IMR-90 (cell line): Measurements from ENCODE around the gene SURF6. TPM values are rescaled to one million over a fixed set of nuclear protein-coding genes. Genes with fewer than 3 reads are reported as not detected.

Experiments
- ATAC-seq: fragments of 200-7000 bp; cut with Tn5 transposase; 2 replicates; pipeline ENCODE4 v1.9.1; 2020; ENCODE audit warnings: low read depth, mild to moderate bottlenecking, moderate library complexity
- BruUV-seq: library from RNA; stranded (reverse); fragments of 400-500 nt; replicated peaks from 2 replicates; lab custom pipeline; 2021; lab: Mats Ljungman, UMichigan
- CTCF ChIA-PET: fragments of 300-600 bp; formaldehyde crosslinking; extraction: SDS; loops from one replicate; lab custom pipeline; 2021; ENCODE audit warnings: antibody characterized with exemption; lab: Yijun Ruan, JAX
- POLR2A ChIA-PET: fragments of 300-600 bp; sonication (Branson Sonifier 250); formaldehyde crosslinking; loops from one replicate; lab custom pipeline; 2022; ENCODE audit warnings: antibody characterized with exemption; ENCODE audit not compliant: unreplicated experiment; lab: Charles Lee
- DNase-seq: peaks from one replicate; pipeline ENCODE4 v3.0.0; 2013
- H2AFZ ChIP-seq: replicated peaks from 2 replicates; pipeline ENCODE3; 2013; ENCODE audit warnings: low read length, mild to moderate bottlenecking; ENCODE audit not compliant: poor library complexity
- H2AK5ac ChIP-seq: 2 replicates; pipeline ENCODE4 v1.6.1; 2013; ENCODE audit warnings: low read depth, low read length, inconsistent platforms
- H2AK9ac ChIP-seq: replicated peaks from 2 replicates; pipeline ENCODE3; 2013; ENCODE audit warnings: mild to moderate bottlenecking, low read depth, low read length, moderate library complexity; ENCODE audit not compliant: poor library complexity
- H2BK120ac ChIP-seq: 2 replicates; pipeline ENCODE4 v1.6.1; 2013; ENCODE audit warnings: low read depth, low read length, inconsistent platforms
- H2BK15ac ChIP-seq: 3 replicates; pipeline ENCODE4 v1.6.1; 2013; ENCODE audit warnings: low read depth, low read length, inconsistent platforms
- H2BK20ac ChIP-seq: 2 replicates; pipeline ENCODE4 v1.6.1; 2013; ENCODE audit warnings: low read depth, mild to moderate bottlenecking, inconsistent platforms, low read length, moderate library complexity
- H2BK5ac ChIP-seq: 2 replicates; pipeline ENCODE4 v1.6.1; 2013; ENCODE audit warnings: mild to moderate bottlenecking, low read depth, low read length, inconsistent platforms; ENCODE audit not compliant: poor library complexity, severe bottlenecking
- H3K14ac ChIP-seq: replicated peaks from 2 replicates; pipeline ENCODE4 v1.6.1; 2013; ENCODE audit warnings: low read depth, low read length, inconsistent platforms
- H3K18ac ChIP-seq: 2 replicates; pipeline ENCODE4 v1.6.1; 2013; ENCODE audit warnings: low read depth, low read length, control low read depth
- H3K23ac ChIP-seq: 2 replicates; pipeline ENCODE4 v1.6.1; 2013; ENCODE audit warnings: low read depth, low read length, inconsistent platforms
- H3K27ac ChIP-seq: 2 replicates; pipeline ENCODE4 v1.5.1; 2013; ENCODE audit warnings: mild to moderate bottlenecking, control low read depth, low read length; ENCODE audit not compliant: insufficient read depth
- H3K27me3 ChIP-seq: 2 replicates; pipeline ENCODE4 v1.6.1; 2013; ENCODE audit warnings: low read length; ENCODE audit not compliant: control insufficient read depth, insufficient read depth
- H3K36me3 ChIP-seq: 2 replicates; pipeline ENCODE4 v1.6.1; 2013; ENCODE audit warnings: low read length, mixed read lengths; ENCODE audit not compliant: control insufficient read depth, insufficient read depth
- H3K4ac ChIP-seq: 2 replicates; pipeline ENCODE4 v1.6.1; 2013; ENCODE audit warnings: low read depth, low read length, inconsistent platforms
- H3K4me1 ChIP-seq: 2 replicates; pipeline ENCODE4 v1.6.1; 2013; ENCODE audit warnings: low read length, mixed read lengths; ENCODE audit not compliant: control insufficient read depth, insufficient read depth
- H3K4me2 ChIP-seq: 2 replicates; pipeline ENCODE4 v1.6.1; 2013; ENCODE audit warnings: low read depth, mild to moderate bottlenecking, control low read depth, low read length, moderate library complexity
- H3K4me3 ChIP-seq: 2 replicates; pipeline ENCODE4 v1.5.1; 2013; ENCODE audit warnings: low read depth, mild to moderate bottlenecking, control low read depth, low read length, moderate library complexity; ENCODE audit not compliant: insufficient read depth
- H3K56ac ChIP-seq: 2 replicates; pipeline ENCODE4 v1.6.1; 2013; ENCODE audit warnings: low read length, inconsistent platforms; ENCODE audit not compliant: insufficient read depth; ENCODE audit errors: extremely low read depth
- H3K79me1 ChIP-seq, 2 experiments: 2 replicates each; pipeline ENCODE4 v1.6.1; 2013; ENCODE audit warnings: low read length in 2 of 2, inconsistent platforms in 1 of 2, low read depth in 1 of 2
- H3K9ac ChIP-seq: 2 replicates; pipeline ENCODE4 v1.6.1; 2013; ENCODE audit warnings: low read depth, low read length, control low read depth
- H3K9me1 ChIP-seq: 2 replicates; pipeline ENCODE4 v1.6.1; 2013; ENCODE audit warnings: low read length, inconsistent platforms; ENCODE audit not compliant: insufficient read depth
- H3K9me3 ChIP-seq: 2 replicates; pipeline ENCODE4 v1.6.1; 2013; ENCODE audit warnings: low read length; ENCODE audit not compliant: control insufficient read depth, insufficient read depth
- H4K20me1 ChIP-seq: 2 replicates; pipeline ENCODE4 v1.6.1; 2013; ENCODE audit warnings: low read length, inconsistent platforms; ENCODE audit not compliant: insufficient read depth
- H4K5ac ChIP-seq: 2 replicates; pipeline ENCODE4 v1.6.1; 2013; ENCODE audit warnings: mild to moderate bottlenecking, low read depth, low read length, control low read depth
- H4K8ac ChIP-seq, 2 experiments: 2 replicates each; pipeline ENCODE4 v1.6.1; 2013; ENCODE audit warnings: low read depth in 2 of 2, low read length in 2 of 2, control low read depth in 1 of 2, inconsistent platforms in 1 of 2
- H4K91ac ChIP-seq: 2 replicates; pipeline ENCODE4 v1.6.1; 2013; ENCODE audit warnings: low read depth, low read length, inconsistent platforms; ENCODE audit not compliant: insufficient read depth
- CHD1 ChIP-seq: IDR thresholded peaks from 2 replicates; pipeline ENCODE4 v1.6.1; 2012; ENCODE audit warnings: low read depth, low read length, improper control_type of control experiment
- CTCF ChIP-seq: conservative IDR thresholded peaks from 2 replicates; pipeline ENCODE4 v1.5.1; 2012; ENCODE audit warnings: mild to moderate bottlenecking, low read depth, low read length, improper control_type of control experiment
- MAFK ChIP-seq: IDR thresholded peaks from 2 replicates; pipeline ENCODE4 v1.6.1; 2012; ENCODE audit warnings: low read depth, low read length, improper control_type of control experiment
- MAZ ChIP-seq: IDR thresholded peaks from 2 replicates; pipeline ENCODE4 v1.6.1; 2012; ENCODE audit warnings: low read depth, mild to moderate bottlenecking, low read length, improper control_type of control experiment, moderate library complexity, borderline replicate concordance
- MXI1 ChIP-seq: IDR thresholded peaks from 2 replicates; pipeline ENCODE4 v1.6.1; 2012; ENCODE audit warnings: low read depth, mild to moderate bottlenecking, low read length, moderate library complexity, borderline replicate concordance
- NFE2L2 ChIP-seq: fragments of 150-350 bp; IDR thresholded peaks from 2 replicates; pipeline ENCODE4 v1.6.1; 2016; ENCODE audit warnings: low read depth, mild to moderate bottlenecking, low read length
- POLR2A ChIP-seq: IDR thresholded peaks from 2 replicates; pipeline ENCODE4 v1.6.1; 2012; ENCODE audit warnings: mild to moderate bottlenecking, low read depth, low read length
- RAD21 ChIP-seq: IDR thresholded peaks from 2 replicates; pipeline ENCODE4 v1.6.1; 2012; ENCODE audit warnings: low read length, improper control_type of control experiment
- RCOR1 ChIP-seq: IDR thresholded peaks from 2 replicates; pipeline ENCODE4 v1.6.1; 2012; ENCODE audit warnings: mild to moderate bottlenecking, low read length, improper control_type of control experiment; ENCODE audit not compliant: insufficient replicate concordance
- RFX5 ChIP-seq: IDR thresholded peaks from 2 replicates; pipeline ENCODE4 v1.8.0; 2012; ENCODE audit warnings: low read depth, mild to moderate bottlenecking, low read length, moderate library complexity
- SMC3 ChIP-seq: fragments of 150-350 bp; IDR thresholded peaks from 2 replicates; pipeline ENCODE4 v1.6.1; 2016; ENCODE audit warnings: low read depth, mild to moderate bottlenecking, antibody characterized with exemption, low read length, moderate library complexity
- USF2 ChIP-seq: fragments of 150-350 bp; IDR thresholded peaks from 2 replicates; pipeline ENCODE4 v1.6.1; 2017; ENCODE audit warnings: mild to moderate bottlenecking, antibody characterized with exemption, low read length, low read depth
- WGBS, 2 experiments: methylation state at CpG; one replicate each; pipeline versions ENCODE4 v1.1.5 to v1.1.7; 2013; ENCODE audit warnings: missing lambda C conversion rate in 2 of 2; ENCODE audit not compliant: insufficient read length in 1 of 2; ENCODE audit errors: extremely low coverage in 2 of 2; 5-methylcytosine and 5-hydroxymethylcytosine counted together
- dilution Hi-C: fragments of 300-500 bp; cut with HindIII; formaldehyde crosslinking; loops from one replicate; pipeline ENCODE4 v1.14.3; 2018; ENCODE audit warnings: low sequenced_read_pairs; ENCODE audit not compliant: unreplicated experiment
- in situ Hi-C: fragments of 300-500 bp; cut with MboI; formaldehyde crosslinking; loops from 3 replicates; pipeline ENCODE4 v1.14.3; 2019; ENCODE audit warnings: low sequenced_read_pairs, inconsistent platforms, mixed read lengths
- intact Hi-C: fragments of 100-400 bp; cut with micrococcal nuclease; formaldehyde crosslinking; loops from 2 replicates; pipeline ENCODE4 v1.10.0; 2022
- polyA plus RNA-seq, 3 experiments: library from polyadenylated mRNA; depleted of rRNA; stranded (reverse); fragments of >200 nt; gene quantifications; 2 replicates each; pipeline ENCODE4 v1.2.3, GENCODE V29; 2012; ENCODE audit warnings: low replicate concordance in 1 of 3
- total RNA-seq: library from RNA; depleted of rRNA; stranded (reverse); fragments of >200 nt; gene quantifications from 2 replicates; pipeline ENCODE4 v1.2.3, GENCODE V29; 2012

Gene SURF6
- total and polyA plus RNA-seq, 2 of the 4 experiments (the other 2 are of a cell fraction), result 6.1 to 12.8 TPM

GRCh38 chr9:133351908-133352634 lies 16.1 kb upstream of the SURF6 start (continued):
- TF ChIP-seq MAFK, result no peak

GRCh38 chr9:133351526-133351907 lies 15.5 kb upstream of the SURF6 start:
- ATAC-seq (no peak), DNase-seq (no peak)
- no peak overlapping the region for H2BK15ac ChIP-seq
- no peak overlapping the region for H3K4me2 ChIP-seq
- CTCF ChIA-PET, result no interaction called here
- TF ChIP-seq MAZ (no peak), CHD1 (no peak), RCOR1 (no peak), POLR2A (no peak), USF2 (no peak), MXI1 (no peak), MAFK (no peak), NFE2L2 (no peak), SMC3 (no peak), RFX5 (no peak), CTCF (no peak), RAD21 (no peak)
- POLR2A ChIA-PET, result no interaction called here
- H4K8ac ChIP-seq, result no peak overlapping the region
- peaks cover 11% of the 10 kb centered on the region for H3K4me1 ChIP-seq
- no peak overlapping the region for H3K14ac ChIP-seq
- no peaks in the 10 kb centered on the region for H3K9me3 ChIP-seq
- dilution Hi-C loops (no loop called here), intact Hi-C loops (no loop called here), in situ Hi-C loops (no loop called here)
- H3K56ac ChIP-seq, result no peak overlapping the region
- no peak overlapping the region for H4K91ac ChIP-seq
- H2BK5ac ChIP-seq, result no peak overlapping the region
- BruUV-seq, result no TSS peak
- no peak overlapping the region for H4K5ac ChIP-seq
- H3K23ac ChIP-seq, result no peak overlapping the region
- peaks cover 47% of the 10 kb centered on the region for H3K36me3 ChIP-seq
- H2AK9ac ChIP-seq, result no peak overlapping the region
- H3K18ac ChIP-seq, result no peak overlapping the region
- no peak overlapping the region for H3K9ac ChIP-seq
- no peaks in the 10 kb centered on the region for H3K27me3 ChIP-seq
- peaks cover 3% of the 10 kb centered on the region; the same call in 1 of the 2 replicates for H3K9me1 ChIP-seq
- H3K27ac ChIP-seq, result no peak overlapping the region
- H2BK120ac ChIP-seq, result no peak overlapping the region
- no peak overlapping the region for H2AFZ ChIP-seq
- no peak overlapping the region for H2AK5ac ChIP-seq
- WGBS, 2 experiments, result no CpG with 5 or more reads among the region's 3 CpGs
- peaks cover 55% of the 10 kb centered on the region for H4K20me1 ChIP-seq
- peaks cover 25 to 72% of the 10 kb centered on the region in 2 experiments for H3K79me1 ChIP-seq
- H2BK20ac ChIP-seq, result no peak overlapping the region
- no peak overlapping the region for H3K4ac ChIP-seq
- no peak overlapping the region for H3K4me3 ChIP-seq
